H1 (cell line): ENCODE results near the gene MATN1. TPM values are rescaled to one million over a fixed set of nuclear protein-coding genes. Genes with fewer than 3 reads are reported as not detected.

Experiments
- BACH1 ChIP-seq: IDR thresholded peaks from 2 replicates; pipeline ENCODE4 v1.6.1; 2012; ENCODE audit warnings: low read length, improper control_type of control experiment
- CHD2 ChIP-seq: IDR thresholded peaks from 2 replicates; pipeline ENCODE4 v1.6.1; 2012; ENCODE audit warnings: low read length, improper control_type of control experiment
- HDAC2 ChIP-seq, 2 experiments: fragments of 300-600 bp in 1 of 2; sonication (generic) in 1 of 2; IDR thresholded peaks; 2 replicates each; pipeline ENCODE4 v1.6.1; 2011 to 2012; ENCODE audit warnings: low read depth in 2 of 2, low read length in 2 of 2, mild to moderate bottlenecking in 2 of 2, moderate library complexity in 2 of 2, borderline replicate concordance in 1 of 2, inconsistent platforms in 1 of 2
- RBBP5 ChIP-seq: IDR thresholded peaks from 2 replicates; pipeline ENCODE4 v1.7.1; 2012; ENCODE audit warnings: low read depth, mild to moderate bottlenecking, inconsistent platforms, low read length, moderate library complexity, borderline replicate concordance
- SIRT6 ChIP-seq: IDR thresholded peaks from one replicate; pipeline ENCODE4 v1.7.1; 2012; ENCODE audit warnings: low read length, inconsistent platforms
- TAF7 ChIP-seq: optimal IDR thresholded peaks from 2 replicates; pipeline ENCODE3; 2011; ENCODE audit warnings: low read depth, mild to moderate bottlenecking, inconsistent platforms, low read length, moderate library complexity, borderline replicate concordance
- YY1 ChIP-seq: IDR thresholded peaks from 2 replicates; pipeline ENCODE4 v1.6.1; 2011; ENCODE audit warnings: low read depth, mild to moderate bottlenecking, low read length
- polyA plus RNA-seq, 7 experiments: library from polyadenylated mRNA; depleted of rRNA in 3 of 7; stranded (reverse) in 5 of 7; unstranded in 2 of 7; fragments of >200 nt in 5 of 7; fragments of 200-250 nt in 2 of 7; gene quantifications; 1 replicate in 5 of 7; 2 replicates in 1 of 7; 4 replicates in 1 of 7; pipeline versions ENCODE4 v1.2.1 to v1.2.3, GENCODE V29; 2011 to 2013; ENCODE audit warnings: missing spikeins in 2 of 7, mixed read lengths in 2 of 7
- total RNA-seq: library from RNA; stranded (reverse); fragmentation: NEBNext Ultra II Directional; extraction: Animal tissue kit (Norgen Biotek cat#: 25700); gene quantifications from 2 replicates; pipeline ENCODE4 v1.2.1, GENCODE V29; 2021

Gene MATN1
- total and polyA plus RNA-seq, 2 of the 8 experiments (the other 6 are each of a cell fraction or from before 2014, with no cell fraction given) = 0.12 to 0.28 TPM

DNA sequence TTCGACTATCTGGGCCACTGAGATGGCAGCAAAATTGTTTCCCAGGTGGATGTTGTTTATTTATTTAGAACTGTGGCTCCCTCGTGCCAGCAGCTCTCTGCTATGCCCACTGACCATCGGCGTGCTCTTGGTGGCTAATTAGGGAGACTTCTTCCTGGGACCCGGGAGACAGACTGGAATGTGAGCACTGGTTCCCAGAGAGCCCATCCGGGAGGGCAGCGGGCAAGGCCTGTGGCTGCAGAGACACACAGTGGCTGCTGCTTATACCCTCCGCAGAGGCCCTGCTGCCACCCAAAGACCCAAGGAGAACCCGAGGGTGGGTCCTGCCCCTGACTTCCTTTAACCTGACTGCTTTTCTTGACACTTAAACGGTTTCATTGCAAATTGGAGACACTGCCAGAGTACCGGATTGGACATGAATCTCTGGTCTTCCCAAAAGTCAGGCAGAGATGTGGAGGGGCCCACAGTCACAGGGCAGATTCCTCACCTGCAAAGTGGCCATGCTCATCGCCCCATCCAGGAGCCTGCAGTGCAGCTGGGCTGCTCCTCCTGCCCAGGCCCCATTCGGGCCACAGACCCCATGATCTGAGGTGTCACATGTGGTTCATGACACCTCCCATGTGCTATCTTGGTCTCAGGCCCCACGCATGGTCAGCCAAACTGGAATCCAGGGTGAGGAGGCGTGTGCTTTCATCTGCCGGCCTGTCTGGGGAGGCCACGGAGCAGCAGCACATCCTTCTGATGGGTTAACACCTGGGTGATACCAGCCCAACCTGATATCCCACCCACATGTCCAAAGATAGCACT, 5.7 kb upstream of the MATN1 start (continued):
- no peak for TF ChIP-seq TAF7
- no peak for TF ChIP-seq YY1
- TF ChIP-seq BACH1 = no peak
- no peak for TF ChIP-seq SIRT6
- no peak for TF ChIP-seq RBBP5
- no peak for TF ChIP-seq CHD2
- no peak for TF ChIP-seq HDAC2 (IDR thresholded peaks at IDR 0.05; ENCODE audit: borderline replicate concordance in 1 of 2, low read depth in 2 of 2, low read length in 2 of 2)
